Endothelial cell of umbilical vein (primary cell): ENCODE measurements around the gene METTL26. TPM values are rescaled to one million over a fixed set of nuclear protein-coding genes. Genes with fewer than 3 reads are reported as not detected.
A peak's percentile ranks its signal among the peaks of the same experiment; 100 is the strongest.

ENCODE experiments used
- BruUV-seq: library from RNA; stranded (reverse); fragments of 400-500 nt; replicated peaks from 2 replicates; lab custom pipeline; 2021; lab: Mats Ljungman, UMichigan
- CTCF ChIA-PET: fragments of 300-600, 350-600 bp; sonication (Branson Sonifier 250); formaldehyde crosslinking; loops from one replicate; lab custom pipeline; 2021; ENCODE audit warnings: antibody characterized with exemption, inconsistent platforms; lab: Charles Lee
- POLR2A ChIA-PET: fragments of 300-600, 350-600 bp; sonication (Branson Sonifier 250); formaldehyde crosslinking; loops from one replicate; lab custom pipeline; 2021; ENCODE audit warnings: antibody characterized with exemption, inconsistent platforms; lab: Charles Lee
- DNase-seq: peaks from one replicate; pipeline ENCODE4 v3.0.0-alpha.2; 2011; ENCODE audit warnings: low read depth, low spot score
- FAIRE-seq: peaks from 2 replicates; lab custom pipeline; 2011; peaks lifted over from hg19 to GRCh38; lab: Jason Lieb, UNC
- H2AFZ ChIP-seq: 2 replicates; pipeline ENCODE4 v1.6.0; 2012; ENCODE audit warnings: low read depth, low read length, control low read depth, inconsistent platforms
- H3K27ac ChIP-seq: 2 replicates; pipeline ENCODE4 v1.5.1; 2011; ENCODE audit warnings: low read depth, mild to moderate bottlenecking, control low read depth, low read length, moderate library complexity; ENCODE audit not compliant: insufficient read depth
- H3K27me3 ChIP-seq, 2 experiments: 2 replicates each; pipeline versions ENCODE4 v1.6.0 to v1.6.1; 2011; ENCODE audit warnings: low read length in 2 of 2, mixed read lengths in 1 of 2; ENCODE audit not compliant: control insufficient read depth in 2 of 2, insufficient read depth in 2 of 2
- H3K36me3 ChIP-seq, 2 experiments: 2 replicates in 1 of 2; 3 replicates in 1 of 2; pipeline ENCODE4 v1.5.1; 2011; ENCODE audit warnings: low read length in 2 of 2, mild to moderate bottlenecking in 1 of 2, moderate library complexity in 1 of 2; ENCODE audit not compliant: control insufficient read depth in 2 of 2, insufficient read depth in 2 of 2; ENCODE audit errors: extremely low read depth in 1 of 2
- H3K4me1 ChIP-seq: 3 replicates; pipeline ENCODE4 v1.5.1; 2011; ENCODE audit warnings: mild to moderate bottlenecking, low read length; ENCODE audit not compliant: control insufficient read depth, insufficient read depth; ENCODE audit errors: extremely low read depth
- H3K4me2 ChIP-seq: 2 replicates; pipeline ENCODE4 v1.6.1; 2011; ENCODE audit warnings: low read length, control low read depth, mixed read lengths; ENCODE audit not compliant: insufficient read depth
- H3K4me3 ChIP-seq, 3 experiments: fragments of 200-600 bp in 1 of 3; sonication (generic), shearing (Covaris generic) in 1 of 3; replicated peaks in 1 of 3; 2 replicates each; pipeline ENCODE4 v1.5.1; 2011 to 2016; ENCODE audit warnings: control low read depth in 3 of 3, low read length in 3 of 3, mild to moderate bottlenecking in 2 of 3, inconsistent platforms in 1 of 3, low read depth in 1 of 3, moderate library complexity in 1 of 3; ENCODE audit not compliant: insufficient read depth in 1 of 3
- H3K79me2 ChIP-seq: 2 replicates; pipeline ENCODE4 v1.6.0; 2012; ENCODE audit warnings: low read length, inconsistent platforms; ENCODE audit not compliant: control insufficient read depth, insufficient read depth
- H3K9ac ChIP-seq: replicated peaks from 2 replicates; pipeline ENCODE3; 2011; ENCODE audit warnings: low read length, control low read depth; ENCODE audit not compliant: insufficient read depth; ENCODE audit errors: extremely low read depth
- H3K9me1 ChIP-seq: replicated peaks from 3 replicates; pipeline ENCODE4 v1.6.0; 2011; ENCODE audit warnings: mild to moderate bottlenecking, low read length; ENCODE audit not compliant: control insufficient read depth, insufficient read depth; ENCODE audit errors: extremely low read depth
- H3K9me3 ChIP-seq: replicated peaks from 2 replicates; pipeline ENCODE4 v1.5.1; 2012; ENCODE audit warnings: low read length, inconsistent platforms; ENCODE audit not compliant: control insufficient read depth, insufficient read depth
- H4K20me1 ChIP-seq: replicated peaks from 2 replicates; pipeline ENCODE3; 2011; ENCODE audit warnings: mild to moderate bottlenecking, low read length; ENCODE audit not compliant: control insufficient read depth, insufficient read depth; ENCODE audit errors: extremely low read depth
- CTCF ChIP-seq, 2 donors: IDR thresholded peaks; 1 replicate in 1 of 2; 2 replicates in 1 of 2; pipeline ENCODE4 v1.5.1; 2011; ENCODE audit warnings: low read length in 2 of 2, mild to moderate bottlenecking in 2 of 2, moderate library complexity in 2 of 2, control low read depth in 1 of 2, inconsistent platforms in 1 of 2, low read depth in 1 of 2; ENCODE audit not compliant: insufficient read depth in 1 of 2; ENCODE audit errors: extremely low read depth in 1 of 2
- EZH2 ChIP-seq: IDR thresholded peaks from 2 replicates; pipeline ENCODE4 v1.6.1; 2012; ENCODE audit warnings: borderline replicate concordance, low read depth, mild to moderate bottlenecking, moderate library complexity, low read length, inconsistent platforms; ENCODE audit not compliant: severe bottlenecking
- GATA2 ChIP-seq: IDR thresholded peaks from 2 replicates; pipeline ENCODE4 v1.7.0; 2011; ENCODE audit warnings: low read depth, mild to moderate bottlenecking, moderate library complexity, mixed read lengths, low read length; ENCODE audit not compliant: insufficient read length, insufficient read depth
- MYC ChIP-seq: IDR thresholded peaks from one replicate; pipeline ENCODE4 v1.6.1; 2011; ENCODE audit warnings: mild to moderate bottlenecking, low read depth, low read length
- POLR2A ChIP-seq: IDR thresholded peaks from 2 replicates; pipeline ENCODE4 v1.6.1; 2012; ENCODE audit warnings: low read depth, mild to moderate bottlenecking, control low read depth, low read length
- POLR2AphosphoS5 ChIP-seq: IDR thresholded peaks from 2 replicates; pipeline ENCODE4 v1.6.1; 2012; ENCODE audit warnings: low read depth, mild to moderate bottlenecking, control low read depth, low read length, moderate library complexity; ENCODE audit not compliant: insufficient read depth
- dilution Hi-C: fragments of 300-500 bp; cut with MboI; formaldehyde crosslinking; loops from one replicate; pipeline ENCODE4 v1.15.0; 2019; ENCODE audit warnings: low sequenced_read_pairs; ENCODE audit not compliant: extremely low pct_ligation_motif_present
- intact Hi-C: fragments of 100-400 bp; cut with micrococcal nuclease; formaldehyde crosslinking; loops from one replicate; pipeline ENCODE4 v1.10.0; 2022
- polyA plus RNA-seq, 4 experiments: library from polyadenylated mRNA; depleted of rRNA in 3 of 4; stranded (reverse) in 3 of 4; unstranded in 1 of 4; fragments of >200 nt; gene quantifications; 2 replicates each; pipeline versions ENCODE4 v1.2.1 to v1.2.3, GENCODE V29; 2011 to 2012; ENCODE audit warnings: missing spikeins in 1 of 4
- total RNA-seq: library from RNA; stranded (reverse); gene quantifications from 2 replicates; pipeline ENCODE4 v1.2.3, GENCODE V29; 2021

METTL26 gene
- total and polyA plus RNA-seq, 2 donors (not counting 3 experiments of a cell fraction or from before 2014, with no cell fraction given), result 114 to 138 TPM

- Histone ChIP-seq H3K36me3 (peaks cover 5 to 29% of the 10 kb centered on the region in 2 experiments), H3K27ac (peak within 1 kb of the TSS; percentile 48), H3K9me3 (no peaks in the 10 kb centered on the region), H3K9ac (peak within 1 kb of the TSS; percentile 81), H2AFZ (peak within 1 kb of the TSS; percentile 79), H4K20me1 (no peaks in the 10 kb centered on the region), H3K4me3 (peak within 1 kb of the TSS; percentile 65 to 80 (median 79)), H3K79me2 (peaks cover 18% of the 10 kb centered on the region), H3K27me3 (no peaks in the 10 kb centered on the region), H3K4me1 (no peaks in the 10 kb centered on the region), H3K9me1 (no peaks in the 10 kb centered on the region), H3K4me2 (peak within 1 kb of the TSS; percentile 59)
- TF ChIP-seq POLR2AphosphoS5, result peak; percentile 92
- peak; percentile 70 to 96 for TF ChIP-seq CTCF (IDR thresholded peaks at IDR 0.05; ENCODE audit: extremely low read depth in 1 of 2, insufficient read depth in 1 of 2, low read depth in 1 of 2, low read length in 2 of 2)
- no peak for TF ChIP-seq MYC
- no peak for TF ChIP-seq GATA2
- TF ChIP-seq POLR2A, result peak; percentile 79
- TF ChIP-seq EZH2, result no peak
- intact Hi-C loops, result loop anchor here (1.0 kb wide), 2 partner anchors 11 to 79 kb away; no protein-coding TSS in a partner anchor
- DNase-seq (peak; percentile 86), FAIRE-seq (peak; percentile 79)
- ChIA-PET POLR2A (no interaction called here), CTCF (interaction anchor here (0.7 to 1.8 kb wide), 5 partner anchors 8 to 89 kb away, joined by 3 to 6 read pairs (median 4); partner anchors contain the start of gene STUB1)
- dilution Hi-C loops, result no loop called here
- BruUV-seq, result no TSS peak
Observed at GRCh38 chr16:667780-668518, 31.8 kb upstream of the METTL26 start, which contains the start of gene RHOT2. Gene RHOT2, plus strand, starts transcription at chr16:668132. Its CDS starts 68 bp downstream, at chr16:668200.
